ENCODE data around the gene TMA16. TPM values are rescaled to one million over a fixed set of nuclear protein-coding genes. Genes with fewer than 3 reads are reported as not detected.
"Not testable (repeated sequence)": the region's sequence is repeated elsewhere in the genome, so short reads cannot be mapped to it uniquely, and the experiment has no call there.

The TMA16 gene
- polyA plus RNA-seq, 2 of the 4 experiments (the other 2 are of a cell fraction), result 28.5 to 36.1 TPM

- DNase-seq (ENCODE audit: low read depth in 1 of 2, low spot score in 1 of 2), result no peak
- TF ChIP-seq USF2 (IDR thresholded peaks at IDR 0.05) (no peak), HOXA7 (CRISPR knock-in tag; IDR thresholded peaks at IDR 0.05) (no peak), CBX2 (IDR thresholded peaks at IDR 0.05; ENCODE audit: borderline replicate concordance, low read depth) (no peak), RFX5 (IDR thresholded peaks at IDR 0.05) (no peak), RAD21 (conservative IDR thresholded peaks at IDR 0.05 in 1 of 2, IDR thresholded peaks at IDR 0.05 in 1 of 2) (no peak), ZFP36 (IDR thresholded peaks at IDR 0.05; ENCODE audit: borderline replicate concordance, partially characterized antibody) (no peak), PBX3 (IDR thresholded peaks at IDR 0.05) (no peak), MAZ (IDR thresholded peaks at IDR 0.05; ENCODE audit: borderline replicate concordance, low read depth, low read length) (no peak), MAX (IDR thresholded peaks at IDR 0.05) (no peak), E2F6 (IDR thresholded peaks at IDR 0.05; ENCODE audit: borderline replicate concordance, low read depth) (no peak), TP53 (CRISPR knock-in tag; IDR thresholded peaks at IDR 0.05) (no peak), MAFK (IDR thresholded peaks at IDR 0.05; ENCODE audit: partially characterized antibody) (no peak), CHD4 (IDR thresholded peaks at IDR 0.05; ENCODE audit: borderline replicate concordance) (no peak), EHMT2 (IDR thresholded peaks at IDR 0.05; ENCODE audit: low read depth) (no peak), RCOR1 (IDR thresholded peaks at IDR 0.05; ENCODE audit: low read depth, low read length) (no peak), KDM1A (IDR thresholded peaks at IDR 0.05; ENCODE audit: low read depth) (no peak), HDAC2 (IDR thresholded peaks at IDR 0.05) (no peak), CBX8 (IDR thresholded peaks at IDR 0.05) (no peak)
- WGBS (ENCODE audit: missing lambda C conversion rate), result 88% methylated on average over 2 of the region's 2 CpGs
- no peak overlapping the region for H3K4me3 ChIP-seq
- ChIA-PET POLR2A (no interaction called here), CTCF (interaction anchor here (1.0 to 5.0 kb wide), 3 partner anchors 13 to 1038 kb away, joined by 3 to 39 read pairs (median 4); no protein-coding TSS in a partner anchor)
- H3K4me2 ChIP-seq, result no peak overlapping the region
- no peak overlapping the region for H3K27ac ChIP-seq
- H3K4me1 ChIP-seq, result no peaks in the 10 kb centered on the region; the same call in 1 of the 3 replicates
- no peaks in the 10 kb centered on the region for H3K9me3 ChIP-seq
- FAIRE-seq, result no peak
- ATAC-seq, result no peak
These were observed 41.6 kb downstream of the TMA16 start for GRCh38 chr4:163536091-163536490.

GRCh38 chr4:163537114-163537513, 42.6 kb downstream of the TMA16 start:
- Histone ChIP-seq H3K27ac (no peak overlapping the region), H3K4me2 (no peak overlapping the region), H3K9me3 (no peaks in the 10 kb centered on the region), H3K4me1 (peaks cover under 1% of the 10 kb centered on the region), H3K4me3 (no peak overlapping the region)
- ATAC-seq (no peak), FAIRE-seq (no peak), DNase-seq (ENCODE audit: low read depth in 1 of 2, low spot score in 1 of 2) (no peak)
- ChIA-PET POLR2A (no interaction called here), CTCF (interaction anchor here (1.0 to 5.0 kb wide), 3 partner anchors 12 to 1039 kb away, joined by 3 to 39 read pairs (median 3); no protein-coding TSS in a partner anchor)
- WGBS (ENCODE audit: missing lambda C conversion rate), result 97% methylated on average over 3 of the region's 3 CpGs
- TF ChIP-seq ELK1 (IDR thresholded peaks at IDR 0.05; ENCODE audit: low read depth, low read length), result no peak
- TF ChIP-seq FOSB (CRISPR knock-in tag; IDR thresholded peaks at IDR 0.05), result no peak
- TF ChIP-seq RFX5 (IDR thresholded peaks at IDR 0.05), result no peak
- no peak for TF ChIP-seq PBX3 (IDR thresholded peaks at IDR 0.05)
- TF ChIP-seq TP53 (CRISPR knock-in tag; IDR thresholded peaks at IDR 0.05), result no peak
- TF ChIP-seq MYC (IDR thresholded peaks at IDR 0.05; ENCODE audit: borderline replicate concordance, low read length), result no peak
- TF ChIP-seq GATA3 (IDR thresholded peaks at IDR 0.05; ENCODE audit: borderline replicate concordance), result no peak
- no peak for TF ChIP-seq SMC3 (IDR thresholded peaks at IDR 0.05)
- no peak for TF ChIP-seq EHF (CRISPR knock-in tag; IDR thresholded peaks at IDR 0.05)
- no peak for TF ChIP-seq RNF2 (IDR thresholded peaks at IDR 0.05; ENCODE audit: borderline replicate concordance, low read depth)
- no peak for TF ChIP-seq CBX2 (IDR thresholded peaks at IDR 0.05; ENCODE audit: borderline replicate concordance, low read depth)
- TF ChIP-seq CHD2 (IDR thresholded peaks at IDR 0.05; ENCODE audit: low read length, partially characterized antibody), result no peak
- TF ChIP-seq POLR2AphosphoS2 (conservative IDR thresholded peaks at IDR 0.05; ENCODE audit: low read length), result no peak
- no peak for TF ChIP-seq ZNF302 (CRISPR knock-in tag; IDR thresholded peaks at IDR 0.05)
- TF ChIP-seq RCOR1 (IDR thresholded peaks at IDR 0.05; ENCODE audit: low read depth, low read length), result no peak

- H3K4me2 ChIP-seq; ATAC-seq; DNase-seq (ENCODE audit: low read depth in 1 of 2, low spot score in 1 of 2); FAIRE-seq; H3K4me1 ChIP-seq; H3K9me3 ChIP-seq; H3K4me3 ChIP-seq; POLR2A ChIA-PET; H3K27ac ChIP-seq: not testable (repeated sequence)
- CTCF ChIA-PET, result interaction anchor here (1.4 to 5.0 kb wide), 3 partner anchors 9 to 1041 kb away, joined by 3 to 39 read pairs (median 3); no protein-coding TSS in a partner anchor
- whole genome bisulfite sequencing (ENCODE audit: missing lambda C conversion rate), result 84% methylated on average over 4 of the region's 4 CpGs
These were observed 44.3 kb downstream of the TMA16 start for GRCh38 chr4:163538820-163539219.

All from A549 (cell line).